ENCODE measurements around the gene NID1. TPM values are rescaled to one million over a fixed set of nuclear protein-coding genes. Genes with fewer than 3 reads are reported as not detected.

The NID1 gene
- total RNA-seq, 1 experiment from 2014 or later = 19.2 TPM

- TF ChIP-seq ERG (CRISPR knock-in tag; IDR thresholded peaks at IDR 0.05) = no peak
- no peak for TF ChIP-seq MYBL2 (CRISPR knock-in tag; IDR thresholded peaks at IDR 0.05)
- no peak for TF ChIP-seq STAT6 (CRISPR knock-in tag; conservative IDR thresholded peaks at IDR 0.05; ENCODE audit: low read depth)
Measured at GRCh38 chr1:236095705-236096520, 31.0 kb upstream of the NID1 start (continued).

- H3K36me3 Mint-ChIP-seq = peaks cover 6% of the 10 kb centered on the region
- no peak for TF ChIP-seq MXD4 (CRISPR knock-in tag; IDR thresholded peaks at IDR 0.05; ENCODE audit: borderline replicate concordance)
- no peak for TF ChIP-seq ZNF396 (CRISPR knock-in tag; IDR thresholded peaks at IDR 0.05; ENCODE audit: borderline replicate concordance)
- TF ChIP-seq PRRX2 (CRISPR knock-in tag; IDR thresholded peaks at IDR 0.05) = no peak
- TF ChIP-seq ZNF416 (CRISPR knock-in tag; IDR thresholded peaks at IDR 0.05) = no peak
- TF ChIP-seq ZNF512 (CRISPR knock-in tag; IDR thresholded peaks at IDR 0.05; ENCODE audit: borderline replicate concordance) = no peak
- no peak for TF ChIP-seq ZNF425 (CRISPR knock-in tag; conservative IDR thresholded peaks at IDR 0.05)
- no peak for TF ChIP-seq FOXK1 (CRISPR knock-in tag; IDR thresholded peaks at IDR 0.05)
- TF ChIP-seq KAT7 (CRISPR knock-in tag; IDR thresholded peaks at IDR 0.05; ENCODE audit: borderline replicate concordance) = no peak
- no peak for TF ChIP-seq FOXP1 (CRISPR knock-in tag; IDR thresholded peaks at IDR 0.05; ENCODE audit: borderline replicate concordance)
- TF ChIP-seq ZNF219 (CRISPR knock-in tag; IDR thresholded peaks at IDR 0.05; ENCODE audit: borderline replicate concordance) = no peak
- no peak for TF ChIP-seq NR2C2 (CRISPR knock-in tag; IDR thresholded peaks at IDR 0.05)
- no peak for TF ChIP-seq ARID4B (CRISPR knock-in tag; IDR thresholded peaks at IDR 0.05; ENCODE audit: borderline replicate concordance)
- no peak for TF ChIP-seq TP53 (CRISPR knock-in tag; IDR thresholded peaks at IDR 0.05)
- no peak for TF ChIP-seq NFYB (CRISPR knock-in tag; conservative IDR thresholded peaks at IDR 0.05; ENCODE audit: low read depth)
- H3K4me3 Mint-ChIP-seq = no peak overlapping the region
- CTCF ChIA-PET = no interaction called here
- H3K27me3 Mint-ChIP-seq (ENCODE audit: low read depth) = peaks cover 3% of the 10 kb centered on the region; the same call in 1 of the 2 replicates
- ATAC-seq (no peak), DNase-seq (ENCODE audit: low spot score) (no peak)
- H3K4me1 Mint-ChIP-seq = 0 out of 2 replicates have a peak, but pooled peaks cover 3% of the 10 kb centered on the region
- no peak overlapping the region for H3K27ac Mint-ChIP-seq
- POLR2A ChIA-PET = interaction anchor here (0.7 kb wide), 1 partner anchor 10 kb away, joined by 3 read pairs; no protein-coding TSS in a partner anchor
- H3K9me3 Mint-ChIP-seq = peaks cover 17% of the 10 kb centered on the region
Measured at GRCh38 chr1:236092899-236093298, 28.0 kb upstream of the NID1 start.
